ENCODE measurements around the gene MBD3. TPM values are rescaled to one million over a fixed set of nuclear protein-coding genes. Genes with fewer than 3 reads are reported as not detected.
A peak's percentile ranks its signal among the peaks of the same experiment; 100 is the strongest.

Gene MBD3
- total RNA-seq, 4 donors from 2014 or later, result 71.1 to 100 (median 78.3) TPM

DNA sequence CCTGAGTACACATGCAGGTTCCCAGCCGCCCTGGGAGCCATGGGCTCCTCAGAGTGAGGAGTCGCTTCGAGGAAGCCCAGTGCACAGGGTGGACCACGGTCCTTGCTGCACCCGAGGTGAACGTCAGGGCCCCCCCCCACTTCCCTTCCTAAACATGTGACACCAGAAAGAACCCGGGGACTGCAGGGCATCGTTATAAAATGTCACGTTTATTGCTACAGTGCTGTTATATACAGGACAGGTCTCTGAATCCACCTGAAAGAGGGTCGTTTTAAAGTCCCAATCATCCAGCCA lies 16.4 kb upstream of the MBD3 start:
- no peak for ATAC-seq (ENCODE audit: low FRiP score)
- TF ChIP-seq, protein P1, sequence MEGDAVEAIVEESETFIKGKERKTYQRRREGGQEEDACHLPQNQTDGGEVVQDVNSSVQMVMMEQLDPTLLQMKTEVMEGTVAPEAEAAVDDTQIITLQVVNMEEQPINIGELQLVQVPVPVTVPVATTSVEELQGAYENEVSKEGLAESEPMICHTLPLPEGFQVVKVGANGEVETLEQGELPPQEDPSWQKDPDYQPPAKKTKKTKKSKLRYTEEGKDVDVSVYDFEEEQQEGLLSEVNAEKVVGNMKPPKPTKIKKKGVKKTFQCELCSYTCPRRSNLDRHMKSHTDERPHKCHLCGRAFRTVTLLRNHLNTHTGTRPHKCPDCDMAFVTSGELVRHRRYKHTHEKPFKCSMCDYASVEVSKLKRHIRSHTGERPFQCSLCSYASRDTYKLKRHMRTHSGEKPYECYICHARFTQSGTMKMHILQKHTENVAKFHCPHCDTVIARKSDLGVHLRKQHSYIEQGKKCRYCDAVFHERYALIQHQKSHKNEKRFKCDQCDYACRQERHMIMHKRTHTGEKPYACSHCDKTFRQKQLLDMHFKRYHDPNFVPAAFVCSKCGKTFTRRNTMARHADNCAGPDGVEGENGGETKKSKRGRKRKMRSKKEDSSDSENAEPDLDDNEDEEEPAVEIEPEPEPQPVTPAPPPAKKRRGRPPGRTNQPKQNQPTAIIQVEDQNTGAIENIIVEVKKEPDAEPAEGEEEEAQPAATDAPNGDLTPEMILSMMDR (IDR thresholded peaks at IDR 0.05), result no peak
- DNase-seq (ENCODE audit: low spot score), result no peak

DNA sequence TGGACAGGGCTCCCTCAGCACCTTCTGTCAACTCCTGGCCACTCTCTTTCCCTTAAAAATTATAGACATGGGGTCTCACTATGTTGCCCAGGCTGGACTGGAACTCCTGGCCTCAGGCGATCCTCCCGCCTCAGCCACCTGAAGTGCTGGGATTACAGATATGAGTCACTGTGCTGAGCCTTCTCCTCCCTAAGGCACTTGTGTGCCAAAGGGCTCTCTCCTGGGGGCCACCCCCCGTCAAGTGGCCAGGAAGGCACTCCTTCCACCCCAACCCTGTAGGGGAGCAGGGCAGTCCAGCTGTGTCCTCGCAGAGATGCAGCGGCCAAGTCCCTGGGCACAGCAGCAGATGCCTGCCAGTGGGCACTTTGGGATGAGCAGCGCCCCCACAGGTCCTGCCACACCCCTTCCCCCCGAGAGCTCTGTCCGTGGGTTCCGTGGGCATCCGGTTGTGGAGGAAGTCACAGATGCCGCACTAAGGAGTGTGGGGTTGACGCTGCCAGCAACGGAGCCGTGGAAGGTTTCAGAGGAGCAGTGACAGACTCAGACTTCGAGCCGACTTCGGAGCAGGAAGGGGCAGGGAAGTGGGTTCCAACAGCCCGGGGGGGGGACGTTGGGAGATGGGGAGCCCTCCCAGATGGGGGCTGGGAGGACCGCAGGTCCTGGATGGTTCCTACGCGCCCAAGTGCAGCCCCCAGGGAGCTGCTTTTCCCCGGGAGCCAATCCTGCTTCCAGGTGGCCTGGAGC lies 15.9 kb upstream of the MBD3 start:
- no peak for DNase-seq (ENCODE audit: low spot score)
- TF ChIP-seq, protein P1 (IDR thresholded peaks at IDR 0.05), result no peak
- no peak for ATAC-seq (ENCODE audit: low FRiP score)

DNA sequence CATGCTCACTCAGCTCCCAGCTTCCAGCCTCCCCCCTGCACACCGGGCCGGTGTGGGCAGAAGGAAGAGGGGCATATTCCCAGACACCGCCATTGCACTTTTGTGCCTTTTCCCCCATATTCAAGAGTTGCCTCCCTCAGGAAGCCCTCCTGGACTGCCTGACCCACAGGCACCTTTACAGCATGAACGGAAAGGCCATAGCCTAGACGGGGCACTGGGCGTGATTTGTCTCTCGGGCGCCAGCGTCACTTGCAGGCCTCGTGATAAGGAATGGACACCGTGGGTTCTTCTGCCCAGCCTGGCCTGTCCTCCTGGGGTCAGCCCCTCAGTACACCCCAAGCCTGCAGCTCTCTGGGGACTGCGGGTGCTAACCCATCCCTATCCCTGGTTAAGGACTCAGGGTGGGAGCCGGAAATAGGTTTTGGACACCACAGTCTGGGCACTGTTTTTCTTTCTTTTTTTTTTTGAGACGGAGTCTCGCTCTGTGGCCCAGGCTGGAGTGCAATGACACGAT lies 13.5 kb upstream of the MBD3 start:
- TF ChIP-seq, protein P1 (IDR thresholded peaks at IDR 0.05), result no peak
- DNase-seq (ENCODE audit: low spot score), result no peak
- ATAC-seq (ENCODE audit: low FRiP score), result peak; percentile 26

DNA sequence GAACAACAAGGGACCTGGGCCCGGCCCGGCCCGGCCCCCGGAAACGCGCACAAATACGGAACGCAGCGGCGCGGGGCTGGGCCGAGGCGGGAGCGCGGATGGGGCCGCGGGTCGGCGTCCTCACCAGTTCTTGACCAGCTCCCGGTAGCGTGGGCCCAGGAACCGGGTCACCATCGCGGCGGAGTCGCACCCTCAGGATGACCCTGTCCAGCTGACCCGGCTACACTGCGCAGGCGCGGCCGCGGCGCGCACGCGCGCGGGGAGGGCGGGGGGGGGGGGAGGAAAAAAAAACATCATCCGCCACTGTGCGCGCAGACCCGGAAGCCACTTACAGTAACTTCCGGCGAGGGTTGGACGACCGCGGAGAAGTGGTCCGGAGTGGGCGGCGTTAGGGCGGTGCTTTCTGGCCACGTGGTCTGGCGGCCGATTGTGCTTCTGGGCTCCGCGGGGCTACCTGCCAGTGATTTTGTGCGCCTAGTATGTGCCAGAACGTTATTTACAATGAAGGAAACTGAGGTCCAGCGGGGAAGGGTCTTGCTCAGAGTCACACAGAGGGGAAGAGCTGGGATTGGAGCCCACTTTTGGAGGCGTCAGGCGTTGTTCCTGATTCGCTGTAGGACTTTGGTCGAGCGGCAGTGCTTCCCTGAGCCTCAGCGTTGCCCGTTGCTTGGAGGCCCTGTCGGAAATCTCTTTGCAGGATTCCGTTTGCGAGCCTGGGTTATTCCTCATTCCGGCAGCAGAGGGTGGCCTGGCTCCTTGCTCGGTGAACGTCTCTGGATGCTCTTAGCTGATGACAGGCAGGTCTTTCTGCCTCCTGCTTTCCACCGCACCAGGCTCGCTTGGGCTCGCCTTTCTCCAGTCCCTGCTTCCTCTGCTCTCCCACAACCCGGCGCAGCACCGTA lies 12.8 kb upstream of the MBD3 start, which contains the start of gene UQCR11:
TSS of gene UQCR11 (minus strand) at position 227 of the 902 bp plus-strand sequence. CDS start at position 174, 53 bp downstream.
- DNase-seq (ENCODE audit: low spot score) (peak; percentile 77), ATAC-seq (ENCODE audit: low FRiP score) (peak; percentile 93)
- TF ChIP-seq, protein P1 (IDR thresholded peaks at IDR 0.05), result no peak

DNA sequence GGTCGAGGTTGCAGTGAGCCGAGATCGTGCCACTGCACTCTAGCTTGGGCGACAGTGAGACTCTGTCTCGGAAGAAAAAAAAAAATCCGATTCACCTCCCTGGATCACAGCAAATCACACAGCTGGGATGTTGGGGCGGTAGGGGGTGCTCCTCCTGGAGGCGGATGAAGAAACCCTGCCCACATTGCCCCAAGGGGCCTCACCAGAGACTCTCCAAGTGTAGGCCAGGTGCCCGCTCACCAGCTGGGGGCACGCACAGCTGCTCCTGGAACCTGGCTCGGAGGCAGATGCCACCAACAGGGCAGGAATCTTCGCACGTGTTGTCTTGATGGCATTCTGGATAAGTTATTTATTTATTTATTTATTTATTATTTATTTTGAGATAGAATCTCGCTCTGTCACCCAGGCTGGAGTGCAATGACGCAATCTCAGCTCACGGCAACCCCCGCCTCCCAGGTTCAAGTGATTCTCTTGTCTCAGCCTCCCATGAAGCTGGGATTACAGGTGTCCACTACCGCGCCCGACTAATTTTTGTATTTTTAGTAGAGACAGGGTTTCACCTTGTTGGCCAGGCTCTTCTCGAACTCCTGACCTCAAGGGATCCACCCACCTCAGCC lies 9.5 kb upstream of the MBD3 start:
- DNase-seq (ENCODE audit: low spot score), result no peak
- ATAC-seq (ENCODE audit: low FRiP score), result no peak

DNA sequence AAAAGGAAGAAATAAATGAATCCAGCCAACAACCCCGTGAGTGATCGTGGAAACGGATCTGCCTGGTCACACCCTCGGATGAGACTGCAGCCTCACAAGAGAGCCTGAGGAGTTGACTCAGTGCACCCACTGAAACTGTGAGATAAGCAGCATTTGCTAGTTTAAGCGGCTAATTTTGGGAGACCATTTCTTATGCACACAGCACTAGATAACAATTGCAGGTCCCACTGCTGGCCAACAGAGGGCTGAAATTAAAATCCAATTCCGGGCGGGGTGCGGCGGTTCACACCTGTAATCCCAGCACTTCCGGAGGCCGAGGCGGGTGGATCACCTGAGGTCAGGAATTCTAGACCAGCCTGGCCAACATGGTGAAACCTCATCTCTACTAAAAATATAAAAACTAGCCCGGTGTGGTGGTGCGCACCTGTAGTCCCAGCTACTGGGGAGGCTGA lies 9.0 kb upstream of the MBD3 start:
- TF ChIP-seq, protein P1 (IDR thresholded peaks at IDR 0.05), result no peak
- DNase-seq (ENCODE audit: low spot score), result no peak

More for the DNA sequence above, 9.5 kb upstream of the MBD3 start:
- TF ChIP-seq, protein P1 (IDR thresholded peaks at IDR 0.05), result no peak

More for the DNA sequence above, 9.0 kb upstream of the MBD3 start:
- ATAC-seq (ENCODE audit: low FRiP score), result no peak

Measured in omental fat pad (tissue), 4 donors.